Mesodermal cell (in vitro differentiated cells): ENCODE data around the gene MTUS2.

ENCODE experiments used
- H3K27ac ChIP-seq: 2 replicates; pipeline ENCODE4 v1.7.0; 2013; ENCODE audit warnings: mild to moderate bottlenecking, low read depth, low read length, moderate library complexity; ENCODE audit not compliant: severe bottlenecking
- H3K36me3 ChIP-seq: 2 replicates; pipeline ENCODE4 v1.7.1; 2013; ENCODE audit warnings: mild to moderate bottlenecking, low read length, moderate library complexity; ENCODE audit not compliant: control insufficient read depth, insufficient read depth
- H3K4me1 ChIP-seq: one replicate; pipeline ENCODE4 v1.7.1; 2013; ENCODE audit warnings: mild to moderate bottlenecking, low read length; ENCODE audit not compliant: insufficient read depth, control insufficient read depth, poor library complexity, severe bottlenecking
- H3K4me3 ChIP-seq: 2 replicates; pipeline ENCODE4 v1.7.0; 2013; ENCODE audit warnings: low read length, control low read depth, mild to moderate bottlenecking; ENCODE audit not compliant: insufficient read depth, poor library complexity, severe bottlenecking; ENCODE audit errors: extremely low read depth
- H3K9me3 ChIP-seq: 2 replicates; pipeline ENCODE4 v1.7.1; 2013; ENCODE audit warnings: mild to moderate bottlenecking, low read length, moderate library complexity; ENCODE audit not compliant: control insufficient read depth
- WGBS, 2 experiments: methylation state at CpG; one replicate each; pipeline ENCODE4 v1.1.5; 2013; ENCODE audit warnings: missing lambda C conversion rate in 2 of 2; ENCODE audit not compliant: insufficient coverage in 2 of 2; 5-methylcytosine and 5-hydroxymethylcytosine counted together

MTUS2 gene

DNA sequence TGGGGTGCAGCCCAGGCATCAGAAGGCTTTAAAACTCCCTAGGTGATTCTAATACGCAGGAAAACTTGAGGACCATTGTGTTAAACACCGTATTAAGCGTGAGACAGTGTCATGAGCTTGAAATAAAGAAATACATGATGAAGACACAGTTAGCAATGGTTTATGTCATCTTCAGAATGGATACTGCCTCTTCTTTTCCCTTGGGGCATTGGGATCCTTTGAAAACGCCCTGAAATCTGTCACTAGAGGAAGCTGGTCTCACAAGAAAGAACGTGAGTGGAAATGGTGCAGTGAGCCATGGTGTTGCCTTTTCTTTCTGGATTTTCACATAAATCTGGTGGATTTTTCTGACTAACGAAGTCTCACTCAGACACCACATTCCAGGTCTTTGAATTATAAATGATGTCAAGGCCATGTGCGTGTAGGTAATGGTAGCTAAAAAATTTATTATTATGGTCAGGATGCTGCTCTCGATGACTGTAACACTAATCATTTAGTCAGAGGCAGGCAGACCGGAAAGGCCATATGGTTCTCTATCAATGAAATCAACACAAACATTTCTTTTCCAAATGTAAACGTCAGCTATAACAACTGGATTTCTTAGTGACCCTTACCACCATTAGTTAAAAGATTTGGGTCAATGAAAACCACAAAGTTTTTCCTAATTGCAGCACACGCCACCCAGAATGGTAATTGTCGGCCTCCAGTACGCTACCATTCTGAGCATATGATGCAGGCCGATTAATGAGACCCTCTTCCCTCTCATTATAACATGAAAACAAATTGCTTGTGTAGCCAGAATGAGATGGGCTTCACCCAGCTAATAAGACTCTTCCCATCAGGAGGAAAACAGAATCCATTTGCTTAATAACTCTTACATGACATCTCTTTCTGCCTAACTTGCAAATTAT, 669.8 kb downstream of the MTUS2 start:
- Histone ChIP-seq H3K9me3 (no peaks in the 10 kb centered on the region), H3K36me3 (no peaks in the 10 kb centered on the region), H3K27ac (no peak overlapping the region), H3K4me3 (no peak overlapping the region), H3K4me1 (no peaks in the 10 kb centered on the region)
- 83 to 92% methylated on average over 12 of the region's 14 CpGs for WGBS, 2 experiments

DNA sequence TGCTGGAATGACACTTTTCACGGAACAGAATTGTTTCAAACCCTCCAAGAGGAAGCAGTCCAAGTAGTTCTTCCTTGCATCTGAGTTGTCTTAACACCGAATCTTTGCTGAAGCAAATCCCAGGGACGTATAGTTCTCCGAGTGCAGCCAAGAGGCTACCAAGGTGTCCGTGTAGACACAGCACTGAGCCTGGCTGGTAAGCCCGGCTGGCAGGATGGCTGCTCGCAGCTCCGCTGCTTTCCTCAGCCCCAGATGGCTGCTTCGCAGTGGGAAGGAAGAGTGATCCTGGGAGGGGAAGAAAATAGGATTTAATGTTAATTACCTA, 670.4 kb downstream of the MTUS2 start:
- 87 to 92% methylated on average over 7 to 9 of the region's 9 CpGs for WGBS, 2 experiments
- Histone ChIP-seq H3K4me1 (no peaks in the 10 kb centered on the region), H3K9me3 (no peaks in the 10 kb centered on the region), H3K4me3 (no peak overlapping the region), H3K27ac (no peak overlapping the region), H3K36me3 (no peaks in the 10 kb centered on the region)

DNA sequence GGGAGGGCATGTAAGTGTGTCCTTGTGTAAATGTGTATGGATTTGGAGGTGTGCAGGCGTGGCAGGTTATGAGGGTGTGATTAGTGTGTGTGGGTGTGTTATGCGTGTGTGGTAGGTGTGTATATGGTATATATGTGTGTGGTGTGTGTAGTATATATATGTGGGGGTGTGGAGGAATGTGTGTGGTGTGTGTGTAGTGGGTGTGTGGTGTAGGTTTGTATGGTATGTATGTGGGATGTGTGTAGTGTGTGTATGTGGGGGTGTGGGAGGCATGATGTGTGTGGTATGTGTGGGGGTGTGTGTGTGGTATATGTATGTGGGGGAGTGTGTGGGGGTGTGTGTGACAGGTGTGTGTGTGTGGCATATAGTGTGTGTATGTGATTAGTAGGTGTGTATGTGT, 671.1 kb downstream of the MTUS2 start:
- Histone ChIP-seq H3K36me3 (no peaks in the 10 kb centered on the region), H3K4me3 (no peak overlapping the region)
- 50% methylated on average over 2 of the region's 2 CpGs for WGBS, 2 experiments

DNA sequence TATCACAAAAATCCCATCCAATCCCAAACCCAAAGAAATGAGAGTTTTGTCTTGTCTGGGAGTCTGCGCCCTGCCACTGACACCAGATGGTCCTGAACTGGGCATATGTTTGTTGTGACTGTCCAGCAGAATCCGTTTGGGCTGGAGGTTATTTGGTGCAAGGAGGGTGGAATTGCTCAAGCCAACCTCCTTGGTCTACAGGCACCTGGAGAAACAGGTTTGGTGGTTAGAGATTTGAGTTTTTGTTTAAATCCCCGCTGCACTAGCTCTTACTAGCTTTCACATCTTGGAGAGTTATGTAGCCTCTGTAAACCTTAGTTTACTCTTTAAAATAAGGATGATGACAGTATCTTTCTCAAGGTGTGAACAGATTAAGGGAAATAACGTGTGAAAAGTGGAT, 673.7 kb downstream of the MTUS2 start:
- Histone ChIP-seq H3K4me3 (no peak overlapping the region), H3K4me1 (peaks cover 9% of the 10 kb centered on the region), H3K27ac (no peak overlapping the region), H3K9me3 (no peaks in the 10 kb centered on the region), H3K36me3 (no peaks in the 10 kb centered on the region)
- 81 to 90% methylated on average over 2 to 4 of the region's 4 CpGs for WGBS, 2 experiments

More for the DNA sequence above, 671.1 kb downstream of the MTUS2 start:
- no peaks in the 10 kb centered on the region for H3K4me1 ChIP-seq
- no peaks in the 10 kb centered on the region for H3K9me3 ChIP-seq
- H3K27ac ChIP-seq = no peak overlapping the region

DNA sequence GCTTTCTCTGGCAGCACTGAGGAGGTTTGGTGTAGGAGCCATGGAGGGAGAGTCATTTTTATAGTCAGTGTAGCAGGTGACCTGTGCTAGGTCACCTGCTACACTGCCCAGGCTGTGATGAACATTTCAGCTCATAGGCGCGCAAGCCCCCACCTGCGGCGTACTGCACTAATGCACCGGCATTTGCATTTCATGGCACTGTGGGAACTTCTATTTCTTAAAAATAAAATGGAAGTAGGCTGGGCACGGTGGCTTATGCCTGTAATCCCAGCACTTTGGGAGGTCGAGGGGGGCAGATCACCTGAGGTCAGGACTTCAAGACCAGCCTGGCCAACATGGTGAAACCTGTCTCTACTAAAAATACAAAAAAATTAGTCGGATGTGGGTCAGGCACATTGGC, 674.4 kb downstream of the MTUS2 start:
- no peaks in the 10 kb centered on the region for H3K9me3 ChIP-seq
- 81 to 88% methylated on average over 8 of the region's 8 CpGs for WGBS, 2 experiments
- H3K4me1 ChIP-seq = peaks cover 9% of the 10 kb centered on the region
- no peak overlapping the region for H3K27ac ChIP-seq
- no peak overlapping the region for H3K4me3 ChIP-seq
- no peaks in the 10 kb centered on the region for H3K36me3 ChIP-seq

DNA sequence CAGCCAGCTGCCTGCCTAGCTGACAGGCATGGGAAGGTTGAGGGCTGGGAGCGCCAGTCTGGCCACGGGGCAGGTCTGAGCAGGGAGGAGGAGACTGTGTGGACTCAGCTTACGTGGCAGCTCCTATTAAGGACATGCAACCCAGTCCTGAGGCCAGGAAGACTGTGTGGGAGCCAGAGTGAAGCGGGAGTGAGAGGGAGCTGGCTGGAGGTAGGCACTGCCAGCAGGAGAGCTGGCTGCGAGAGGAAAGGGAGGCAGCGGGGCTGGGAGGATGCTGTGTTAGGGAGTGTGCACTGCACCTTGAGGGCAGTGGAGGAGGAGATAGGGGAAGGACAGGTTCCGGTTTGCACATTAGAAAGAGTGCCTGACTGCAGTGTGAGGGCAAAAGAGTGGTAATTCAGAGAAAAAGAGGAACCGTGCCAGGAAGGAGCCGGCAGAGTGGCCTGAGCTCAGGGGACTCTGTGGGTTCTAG, 676.1 kb downstream of the MTUS2 start:
- Histone ChIP-seq H3K27ac (no peak overlapping the region), H3K36me3 (no peaks in the 10 kb centered on the region), H3K9me3 (no peaks in the 10 kb centered on the region), H3K4me3 (no peak overlapping the region), H3K4me1 (peaks cover 9% of the 10 kb centered on the region)
- WGBS, 2 experiments = 88 to 92% methylated on average over 6 to 9 of the region's 9 CpGs

DNA sequence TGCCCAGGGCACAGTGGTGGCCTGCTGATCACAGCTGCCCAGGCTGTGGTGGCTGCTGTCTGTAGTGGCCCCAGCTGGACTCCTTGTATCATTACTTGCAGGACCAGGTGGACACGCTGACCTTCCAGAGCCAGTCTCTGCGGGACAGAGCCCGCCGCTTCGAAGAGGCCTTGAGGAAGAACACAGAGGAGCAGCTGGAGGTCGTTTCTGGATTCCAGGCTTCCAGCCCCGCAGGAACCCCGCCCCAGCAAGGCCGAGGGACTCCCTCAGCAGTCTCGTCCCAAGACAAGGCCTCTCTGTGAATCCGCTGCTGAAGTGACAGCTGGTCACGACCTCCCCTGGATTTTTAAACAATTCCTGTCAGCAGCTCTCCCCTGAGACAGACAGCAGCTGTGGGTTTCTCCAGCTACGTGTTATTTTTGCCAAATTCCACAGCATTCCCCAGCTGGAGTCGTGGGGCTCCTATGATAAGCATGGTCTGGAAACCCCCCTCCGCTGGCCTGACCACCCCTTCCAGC, 677.1 kb downstream of the MTUS2 start:
- Histone ChIP-seq H3K4me3 (no peak overlapping the region), H3K27ac (peak overlapping the region; percentile 45), H3K36me3 (no peaks in the 10 kb centered on the region), H3K9me3 (no peaks in the 10 kb centered on the region), H3K4me1 (peaks cover 9% of the 10 kb centered on the region)
- WGBS, 2 experiments = 44 to 53% methylated on average over 12 to 15 of the region's 15 CpGs

DNA sequence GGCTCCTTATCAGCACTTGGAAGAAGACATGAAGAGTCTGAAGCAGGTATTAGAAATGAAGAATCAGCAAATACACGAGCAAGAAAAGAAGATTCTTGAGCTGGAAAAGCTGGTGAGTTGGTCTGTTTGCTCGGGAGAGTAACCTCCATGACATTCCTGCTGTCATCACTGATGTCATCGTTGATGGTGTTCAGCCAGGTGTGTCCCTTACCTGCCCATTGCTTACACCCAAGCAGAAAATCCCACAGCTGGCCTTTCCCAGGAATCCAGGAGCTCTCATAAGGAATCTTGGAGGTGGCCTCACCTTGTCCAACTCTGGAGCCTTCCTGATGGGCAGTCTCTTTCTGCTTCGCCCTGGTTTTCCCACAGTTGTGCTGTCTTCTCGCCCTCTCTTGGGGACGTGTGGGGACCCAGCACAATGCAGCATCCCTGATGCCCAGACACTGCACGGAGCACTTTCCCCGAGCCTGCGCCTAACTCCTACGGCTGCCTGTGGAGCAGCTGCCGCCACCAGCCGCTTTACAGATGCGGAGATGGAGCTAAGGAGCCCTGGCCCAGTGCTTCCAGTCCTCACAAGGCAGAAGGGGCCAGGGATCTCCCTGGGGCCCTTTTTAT, 678.4 kb downstream of the MTUS2 start:
- Histone ChIP-seq H3K4me1 (peaks cover 9% of the 10 kb centered on the region), H3K27ac (no peak overlapping the region), H3K9me3 (no peaks in the 10 kb centered on the region), H3K36me3 (no peaks in the 10 kb centered on the region), H3K4me3 (no peak overlapping the region)
- 90 to 97% methylated on average over 12 to 13 of the region's 13 CpGs for WGBS, 2 experiments

DNA sequence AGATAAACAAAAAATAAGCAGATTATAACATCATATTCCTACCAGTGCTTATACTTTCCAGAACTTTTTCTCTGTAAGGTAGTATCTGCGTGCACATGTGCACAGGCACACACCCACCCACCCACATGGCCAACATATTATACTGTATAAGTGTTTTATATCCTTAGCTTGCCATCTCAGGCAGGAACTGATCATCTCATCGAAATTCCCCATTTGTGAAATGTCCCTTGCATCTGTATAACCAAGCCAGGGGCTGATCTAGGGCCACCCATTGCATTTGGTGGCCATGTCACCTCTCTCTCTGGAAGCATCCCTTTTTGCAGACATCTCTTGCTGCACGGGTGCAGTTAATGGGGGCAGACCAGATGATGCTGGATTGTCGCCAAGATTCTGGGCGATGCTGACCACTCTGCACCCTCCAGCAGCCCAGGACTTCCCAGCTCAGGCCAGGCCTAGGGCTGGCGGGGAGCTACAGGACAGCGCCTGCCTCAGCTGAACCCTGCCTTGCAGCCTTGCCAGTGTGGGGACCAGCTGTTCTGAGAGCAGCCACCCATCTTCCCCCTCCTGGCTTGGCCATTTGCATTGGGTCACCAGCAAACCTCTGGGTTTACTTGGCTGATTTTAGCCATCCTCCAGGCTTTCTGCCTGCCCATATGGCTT, 679.5 kb downstream of the MTUS2 start:
- Histone ChIP-seq H3K4me1 (peaks cover 12% of the 10 kb centered on the region), H3K4me3 (no peak overlapping the region), H3K27ac (no peak overlapping the region), H3K36me3 (no peaks in the 10 kb centered on the region), H3K9me3 (no peaks in the 10 kb centered on the region)
- 93 to 97% methylated on average over 6 to 7 of the region's 7 CpGs for WGBS, 2 experiments

DNA sequence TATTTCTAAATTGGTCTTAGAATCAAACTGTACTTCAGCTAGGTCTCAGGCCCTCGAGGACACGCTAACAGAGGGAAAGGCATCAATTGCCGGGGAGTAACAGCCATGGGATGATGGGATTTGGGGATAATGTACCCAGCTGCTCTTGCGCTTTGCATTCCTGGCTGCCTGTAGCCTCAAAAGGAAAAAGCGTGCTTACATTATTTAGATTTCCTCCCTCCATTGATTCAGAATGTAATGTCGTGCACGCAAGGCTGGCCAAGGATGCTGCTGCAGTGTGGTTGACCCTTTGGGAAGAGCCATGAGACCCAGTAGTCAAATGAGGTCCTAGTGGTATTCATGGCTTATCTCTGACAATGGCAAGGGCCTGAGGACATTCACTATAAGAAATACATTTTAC, 680.2 kb downstream of the MTUS2 start:
- H3K4me1 ChIP-seq = peaks cover 12% of the 10 kb centered on the region
- no peaks in the 10 kb centered on the region for H3K9me3 ChIP-seq
- no peaks in the 10 kb centered on the region for H3K36me3 ChIP-seq
- H3K27ac ChIP-seq = no peak overlapping the region
- 90 to 95% methylated on average over 4 to 7 of the region's 7 CpGs for WGBS, 2 experiments
- no peak overlapping the region for H3K4me3 ChIP-seq
